Gastrocnemius medialis (tissue), 4 donors: Measurements from ENCODE around the gene CHKA.

Experiments used
- POLR2A ChIP-seq, 2 donors: fragments of 450-650 bp; IDR thresholded peaks; one replicate each; pipeline ENCODE4 v1.6.1; 2017; ENCODE audit warnings: antibody characterized with exemption in 2 of 2, mild to moderate bottlenecking in 2 of 2, moderate library complexity in 2 of 2
- TF ChIP-seq, protein P1 (sequence below), 5 experiments: fragments of 450-650 bp in 3 of 5; fragments of 200-600 bp in 2 of 5; sonication (generic) in 2 of 5; IDR thresholded peaks in 4 of 5; conservative IDR thresholded peaks in 1 of 5; 1 replicate in 4 of 5; 2 replicates in 1 of 5; pipeline ENCODE4 v1.5.1; 2016 to 2019; ENCODE audit warnings: antibody characterized with exemption in 5 of 5, mild to moderate bottlenecking in 3 of 5, moderate library complexity in 3 of 5

- TF ChIP-seq, protein P1, sequence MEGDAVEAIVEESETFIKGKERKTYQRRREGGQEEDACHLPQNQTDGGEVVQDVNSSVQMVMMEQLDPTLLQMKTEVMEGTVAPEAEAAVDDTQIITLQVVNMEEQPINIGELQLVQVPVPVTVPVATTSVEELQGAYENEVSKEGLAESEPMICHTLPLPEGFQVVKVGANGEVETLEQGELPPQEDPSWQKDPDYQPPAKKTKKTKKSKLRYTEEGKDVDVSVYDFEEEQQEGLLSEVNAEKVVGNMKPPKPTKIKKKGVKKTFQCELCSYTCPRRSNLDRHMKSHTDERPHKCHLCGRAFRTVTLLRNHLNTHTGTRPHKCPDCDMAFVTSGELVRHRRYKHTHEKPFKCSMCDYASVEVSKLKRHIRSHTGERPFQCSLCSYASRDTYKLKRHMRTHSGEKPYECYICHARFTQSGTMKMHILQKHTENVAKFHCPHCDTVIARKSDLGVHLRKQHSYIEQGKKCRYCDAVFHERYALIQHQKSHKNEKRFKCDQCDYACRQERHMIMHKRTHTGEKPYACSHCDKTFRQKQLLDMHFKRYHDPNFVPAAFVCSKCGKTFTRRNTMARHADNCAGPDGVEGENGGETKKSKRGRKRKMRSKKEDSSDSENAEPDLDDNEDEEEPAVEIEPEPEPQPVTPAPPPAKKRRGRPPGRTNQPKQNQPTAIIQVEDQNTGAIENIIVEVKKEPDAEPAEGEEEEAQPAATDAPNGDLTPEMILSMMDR (IDR thresholded peaks at IDR 0.05 in 4 of 5, conservative IDR thresholded peaks at IDR 0.05 in 1 of 5): no peak
- TF ChIP-seq POLR2A (IDR thresholded peaks at IDR 0.05): no peak
Observed at GRCh38 chr11:68092411-68092810, 28.8 kb downstream of the CHKA start.
